CD4-positive, alpha-beta T cell treated with Interleukin-6 at 100 ng/mL for 8 hours (primary cell): ENCODE measurements around the gene ADAMTS6.
"Not testable (repeated sequence)": the region's sequence is repeated elsewhere in the genome, so short reads cannot be mapped to it uniquely, and the experiment has no call there.

Experiments used
- DNase-seq: peaks from one replicate; pipeline ENCODE4 v3.0.0-alpha.2; 2020; ENCODE audit warnings: mixed read lengths, low spot score

Gene ADAMTS6

GRCh38 chr5:65474130-65474711, 7.5 kb downstream of the ADAMTS6 start:
- DNase-seq = no peak

- no peak for DNase-seq
These were observed 13.1 kb downstream of the ADAMTS6 start for GRCh38 chr5:65468633-65469032.

GRCh38 chr5:65462139-65462705, 19.5 kb downstream of the ADAMTS6 start:
- DNase-seq = no peak

GRCh38 chr5:65461490-65461889, 20.2 kb downstream of the ADAMTS6 start:
- no peak for DNase-seq

- DNase-seq = no peak
These were observed 21.7 kb downstream of the ADAMTS6 start for GRCh38 chr5:65459995-65460394.

GRCh38 chr5:65455064-65455463, 26.7 kb downstream of the ADAMTS6 start:
- DNase-seq = no peak

- DNase-seq = no peak
These were observed 30.3 kb downstream of the ADAMTS6 start for GRCh38 chr5:65451436-65451835.

DNA sequence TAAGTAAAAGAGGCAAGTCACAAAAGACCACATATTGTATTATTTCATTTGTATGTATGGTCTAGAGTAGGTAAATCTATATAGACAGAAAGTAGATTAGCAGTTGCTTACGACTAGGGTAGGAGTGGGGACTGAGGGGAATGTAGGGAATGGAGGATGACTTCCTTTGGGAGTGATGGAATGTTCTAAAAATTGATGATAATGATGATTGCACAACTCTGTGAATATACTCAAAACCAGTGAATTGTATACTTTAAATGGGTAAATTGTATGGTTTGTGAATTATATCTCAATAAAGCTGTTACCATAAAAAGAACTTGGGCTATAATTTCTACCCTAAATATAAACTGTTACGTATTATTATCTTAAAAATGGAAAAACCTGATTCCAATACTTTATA, 35.0 kb downstream of the ADAMTS6 start:
- no peak for DNase-seq

- no peak for DNase-seq
These were observed 39.9 kb downstream of the ADAMTS6 start for GRCh38 chr5:65441800-65442199.

DNA sequence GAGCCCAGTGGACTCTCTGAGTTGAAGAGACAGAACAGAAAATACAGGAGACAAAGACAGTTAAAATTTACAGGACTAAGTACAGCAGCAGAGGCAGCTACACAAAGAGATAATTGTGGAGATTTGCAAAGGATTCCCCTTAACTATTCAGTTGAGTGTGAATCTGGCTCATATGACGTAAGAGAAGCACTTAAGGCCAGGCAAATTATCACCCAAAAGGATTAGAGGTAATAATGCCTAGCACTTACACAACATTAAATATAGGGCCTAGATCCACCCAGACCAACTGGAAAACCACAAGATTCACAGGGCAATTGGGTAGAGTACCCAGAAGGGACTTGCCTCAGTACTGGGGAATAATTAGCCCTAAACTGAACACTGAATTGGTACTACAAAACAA, 41.3 kb downstream of the ADAMTS6 start:
- DNase-seq = no peak

GRCh38 chr5:65434122-65434521, 47.6 kb downstream of the ADAMTS6 start:
- no peak for DNase-seq

GRCh38 chr5:65426656-65427055, 55.1 kb downstream of the ADAMTS6 start:
- DNase-seq = no peak

- no peak for DNase-seq
These were observed 58.1 kb downstream of the ADAMTS6 start for GRCh38 chr5:65423623-65424022.

- no peak for DNase-seq
These were observed 63.1 kb downstream of the ADAMTS6 start for GRCh38 chr5:65418661-65419060.

- DNase-seq = no peak
These were observed 67.9 kb downstream of the ADAMTS6 start for GRCh38 chr5:65413822-65414221.

- DNase-seq = no peak
These were observed 68.9 kb downstream of the ADAMTS6 start for GRCh38 chr5:65412842-65413241.

- no peak for DNase-seq
These were observed 70.4 kb downstream of the ADAMTS6 start for GRCh38 chr5:65411356-65411755.

DNA sequence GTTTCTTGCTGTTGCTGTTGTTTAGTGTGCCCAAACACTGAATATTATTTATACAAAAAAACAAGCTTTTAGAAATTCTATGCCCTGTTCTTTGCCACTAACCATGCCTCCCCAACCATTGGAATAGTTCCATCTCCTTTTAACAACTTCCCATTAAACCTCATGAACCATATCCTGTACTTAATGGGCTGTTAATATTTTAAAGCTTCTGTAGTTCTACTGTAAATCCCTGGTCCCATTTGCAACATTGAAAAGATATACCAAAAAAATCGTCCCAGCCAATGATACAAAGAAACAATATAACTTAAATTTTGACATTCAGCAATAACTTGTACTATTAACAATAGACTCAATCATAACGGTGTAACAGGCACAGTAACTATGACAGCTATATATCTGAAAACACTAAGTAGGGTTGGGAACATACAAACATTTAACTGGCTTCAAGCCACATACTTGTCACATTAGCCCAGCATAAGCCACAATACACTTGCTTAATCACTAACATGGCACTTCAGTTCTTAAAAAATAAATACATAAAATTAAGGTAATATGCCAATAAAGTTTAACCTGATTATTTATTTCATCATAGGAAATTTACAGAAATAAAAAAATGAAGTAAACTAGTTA, 86.1 kb downstream of the ADAMTS6 start:
- DNase-seq = no peak

GRCh38 chr5:65394087-65394486, 87.6 kb downstream of the ADAMTS6 start:
- DNase-seq = no peak

DNA sequence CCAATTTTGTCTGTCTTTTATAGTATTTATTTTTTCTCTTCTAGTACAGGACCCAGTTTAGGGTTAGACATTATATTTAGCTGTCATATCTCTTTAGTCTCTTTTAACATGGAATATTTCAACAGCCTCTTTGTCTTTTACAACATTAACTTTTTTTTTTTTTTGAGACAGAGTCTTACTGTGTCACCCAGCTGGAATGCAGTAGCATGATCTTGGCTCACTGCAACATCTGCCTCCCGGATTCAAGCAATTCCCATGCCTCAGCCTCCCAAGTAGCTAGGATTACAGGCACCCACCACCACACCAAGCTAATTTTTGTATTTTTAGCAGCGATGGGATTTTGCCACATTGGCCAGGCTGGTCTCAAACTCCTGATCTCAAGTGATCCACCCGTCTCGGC, 90.1 kb downstream of the ADAMTS6 start:
- no peak for DNase-seq

- DNase-seq = no peak
These were observed 91.5 kb downstream of the ADAMTS6 start for GRCh38 chr5:65390208-65390607.

DNA sequence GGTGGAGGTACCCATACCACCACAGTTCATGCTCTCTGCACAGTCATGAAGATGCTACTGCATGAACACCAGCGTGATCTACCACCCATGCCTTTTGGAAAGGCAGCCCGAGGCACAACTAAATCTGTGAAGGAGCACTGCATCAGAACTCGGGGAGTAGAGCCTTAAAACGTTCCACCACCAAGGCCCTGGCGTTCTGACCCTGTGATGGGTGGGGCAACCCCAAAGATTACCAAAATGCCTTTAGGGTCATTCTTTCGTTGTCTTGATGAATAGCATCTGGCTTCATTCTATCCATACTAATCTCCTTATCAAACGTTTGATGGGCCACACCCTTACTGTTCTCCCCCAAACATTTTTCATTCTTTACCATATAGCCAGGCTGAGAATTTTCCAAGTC, 97.9 kb downstream of the ADAMTS6 start:
- no peak for DNase-seq

- no peak for DNase-seq
These were observed 99.1 kb downstream of the ADAMTS6 start for GRCh38 chr5:65382582-65382981.

DNA sequence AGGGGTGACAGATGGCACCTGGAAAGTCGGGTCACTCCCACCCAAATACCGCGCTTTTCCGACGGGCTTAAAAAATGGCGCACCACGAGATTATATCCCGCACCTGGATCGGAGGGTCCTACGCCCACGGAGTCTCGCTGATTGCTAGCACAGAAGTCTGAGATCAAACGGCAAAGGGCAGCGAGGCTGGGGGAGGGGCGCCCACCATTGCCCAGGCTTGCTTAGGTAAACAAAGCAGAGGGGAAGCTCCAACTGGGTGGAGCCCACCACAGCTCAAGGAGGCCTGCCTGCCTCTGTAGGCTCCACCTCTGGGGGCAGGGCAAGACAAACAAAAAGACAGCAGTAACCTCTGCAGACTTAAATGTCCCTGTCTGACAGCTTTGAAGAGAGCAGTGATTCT, 111.2 kb downstream of the ADAMTS6 start:
- not testable (repeated sequence) for DNase-seq
